ENCODE data around the gene PTBP3. TPM values are rescaled to one million over a fixed set of nuclear protein-coding genes. Genes with fewer than 3 reads are reported as not detected.

The PTBP3 gene, protein sequence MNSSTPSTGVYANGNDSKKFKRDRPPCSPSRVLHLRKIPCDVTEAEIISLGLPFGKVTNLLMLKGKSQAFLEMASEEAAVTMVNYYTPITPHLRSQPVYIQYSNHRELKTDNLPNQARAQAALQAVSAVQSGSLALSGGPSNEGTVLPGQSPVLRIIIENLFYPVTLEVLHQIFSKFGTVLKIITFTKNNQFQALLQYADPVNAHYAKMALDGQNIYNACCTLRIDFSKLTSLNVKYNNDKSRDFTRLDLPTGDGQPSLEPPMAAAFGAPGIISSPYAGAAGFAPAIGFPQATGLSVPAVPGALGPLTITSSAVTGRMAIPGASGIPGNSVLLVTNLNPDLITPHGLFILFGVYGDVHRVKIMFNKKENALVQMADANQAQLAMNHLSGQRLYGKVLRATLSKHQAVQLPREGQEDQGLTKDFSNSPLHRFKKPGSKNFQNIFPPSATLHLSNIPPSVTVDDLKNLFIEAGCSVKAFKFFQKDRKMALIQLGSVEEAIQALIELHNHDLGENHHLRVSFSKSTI
- total RNA-seq, result 94.7 and 104 TPM in 2 replicates

- no peaks in the 10 kb centered on the region for H3K9me3 Mint-ChIP-seq
- peaks cover 32% of the 10 kb centered on the region for H3K4me1 Mint-ChIP-seq
- H3K27ac Mint-ChIP-seq, result peak within 1 kb of the TSS; percentile 99
- no peaks in the 10 kb centered on the region for H3K27me3 Mint-ChIP-seq
- peak; percentile 95 for DNase-seq
- peaks cover 5% of the 10 kb centered on the region for H3K36me3 Mint-ChIP-seq (ENCODE audit: low read depth)
- peak within 1 kb of the TSS; percentile 92 for H3K4me3 Mint-ChIP-seq
- intact Hi-C loops (cut with micrococcal nuclease), result loop anchor here (1.0 to 5.0 kb wide), 10 partner anchors 16 to 889 kb away; partner anchors contain the start of genes FKBP15, GNG10, SLC31A1 and SNX30
Measured at GRCh38 chr9:112332977-112333638, at the start of gene PTBP3. Gene PTBP3, minus strand, starts transcription at chr9:112333619. Its CDS starts 35,754 bp downstream, at chr9:112297865.

GRCh38 chr9:112382501-112383364 lies 49.3 kb upstream of the PTBP3 start:
- H3K27ac Mint-ChIP-seq, result no peak overlapping the region
- H3K36me3 Mint-ChIP-seq (ENCODE audit: low read depth), result peaks cover 3% of the 10 kb centered on the region
- H3K27me3 Mint-ChIP-seq, result no peaks in the 10 kb centered on the region
- peaks cover 35% of the 10 kb centered on the region for H3K4me1 Mint-ChIP-seq
- no peak for DNase-seq
- H3K9me3 Mint-ChIP-seq, result no peaks in the 10 kb centered on the region
- intact Hi-C loops (cut with micrococcal nuclease), result no loop called here
- H3K4me3 Mint-ChIP-seq, result no peak overlapping the region

GRCh38 chr9:112382066-112382465 lies 48.6 kb upstream of the PTBP3 start:
- H3K27me3 Mint-ChIP-seq, result no peaks in the 10 kb centered on the region
- no peaks in the 10 kb centered on the region for H3K36me3 Mint-ChIP-seq (ENCODE audit: low read depth)
- peaks cover 42% of the 10 kb centered on the region for H3K4me1 Mint-ChIP-seq
- intact Hi-C loops (cut with micrococcal nuclease), result no loop called here
- DNase-seq, result no peak
- H3K9me3 Mint-ChIP-seq, result no peaks in the 10 kb centered on the region
- H3K4me3 Mint-ChIP-seq, result no peak overlapping the region
- no peak overlapping the region for H3K27ac Mint-ChIP-seq

GRCh38 chr9:112380825-112381221 lies 47.4 kb upstream of the PTBP3 start:
- DNase-seq, result peak; percentile 68
- Mint-ChIP-seq H3K27me3 (no peaks in the 10 kb centered on the region), H3K36me3 (ENCODE audit: low read depth) (no peaks in the 10 kb centered on the region), H3K9me3 (no peaks in the 10 kb centered on the region), H3K27ac (peak overlapping the region; percentile 100), H3K4me3 (peak overlapping the region; percentile 100), H3K4me1 (peaks cover 42% of the 10 kb centered on the region)
- intact Hi-C loops (cut with micrococcal nuclease), result loop anchor here (1.0 kb wide), 2 partner anchors 106 to 485 kb away; partner anchors contain the start of gene UGCG

DNA sequence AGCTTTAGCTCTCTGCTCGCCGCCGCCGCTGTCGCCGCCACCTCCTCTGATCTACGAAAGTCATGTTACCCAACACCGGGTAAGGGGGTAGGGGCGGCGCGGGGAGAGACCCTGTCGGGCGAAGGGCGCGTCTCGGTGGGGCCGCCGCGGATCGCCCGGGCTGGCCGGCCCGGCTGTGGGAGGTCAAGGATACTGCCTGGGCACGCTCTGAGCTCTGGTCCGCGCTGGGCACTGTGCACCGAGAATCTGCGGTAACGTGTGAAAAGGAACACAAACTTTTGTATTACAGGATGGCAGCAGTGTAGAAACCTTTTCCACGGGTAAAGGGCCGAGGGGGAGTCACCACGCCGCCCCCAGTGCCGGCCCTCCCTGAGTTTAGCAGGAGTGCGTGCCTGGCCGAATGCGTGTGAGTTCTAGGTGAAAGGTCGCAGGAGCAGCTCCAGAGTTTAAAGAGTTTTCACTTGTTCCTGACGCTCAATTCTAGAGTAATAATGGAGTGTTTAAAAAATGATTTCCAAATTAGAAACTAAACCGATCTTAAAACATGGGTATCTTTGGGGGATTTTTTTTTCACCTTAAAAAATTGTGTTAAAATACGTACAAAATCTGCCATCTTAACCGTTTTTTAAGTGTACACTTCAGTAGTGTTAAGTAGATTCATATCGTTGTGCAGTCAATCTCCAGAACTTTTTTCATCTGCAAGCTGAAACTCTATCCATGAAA lies 46.8 kb upstream of the PTBP3 start, which contains the start of gene HSDL2:
HSDL2 (plus strand) TSS at position 7 of the 723 bp plus-strand sequence; CDS start at position 63, 56 bp downstream.
- peak within 1 kb of the TSS; percentile 100 for H3K27ac Mint-ChIP-seq
- H3K4me3 Mint-ChIP-seq, result peak within 1 kb of the TSS; percentile 100
- H3K27me3 Mint-ChIP-seq, result no peaks in the 10 kb centered on the region
- H3K9me3 Mint-ChIP-seq, result no peaks in the 10 kb centered on the region
- intact Hi-C loops (cut with micrococcal nuclease), result loop anchor here (1.0 kb wide), 2 partner anchors 107 to 484 kb away; partner anchors contain the start of gene UGCG
- H3K4me1 Mint-ChIP-seq, result peaks cover 42% of the 10 kb centered on the region
- no peak for DNase-seq
- H3K36me3 Mint-ChIP-seq (ENCODE audit: low read depth), result no peaks in the 10 kb centered on the region

- intact Hi-C loops (cut with micrococcal nuclease), result loop anchor here (1.0 to 10.0 kb wide), 8 partner anchors 46 to 895 kb away; partner anchors contain the start of genes ECPAS, FKBP15, INIP and PTBP3
- Mint-ChIP-seq H3K4me1 (peaks cover 42% of the 10 kb centered on the region), H3K4me3 (peak overlapping the region; percentile 100), H3K36me3 (ENCODE audit: low read depth) (no peaks in the 10 kb centered on the region), H3K27ac (peak overlapping the region; percentile 100), H3K27me3 (no peaks in the 10 kb centered on the region), H3K9me3 (no peaks in the 10 kb centered on the region)
- peak; percentile 100 for DNase-seq
Measured at GRCh38 chr9:112379177-112380101, 46.0 kb upstream of the PTBP3 start.

- peak overlapping the region; percentile 100 for H3K4me3 Mint-ChIP-seq
- H3K27me3 Mint-ChIP-seq, result no peaks in the 10 kb centered on the region
- peaks cover under 1% of the 10 kb centered on the region for H3K36me3 Mint-ChIP-seq (ENCODE audit: low read depth)
- no peaks in the 10 kb centered on the region for H3K9me3 Mint-ChIP-seq
- intact Hi-C loops (cut with micrococcal nuclease), result loop anchor here (1.0 to 10.0 kb wide), 6 partner anchors 45 to 894 kb away; partner anchors contain the start of genes ECPAS, FKBP15, INIP and PTBP3
- H3K4me1 Mint-ChIP-seq, result peaks cover 42% of the 10 kb centered on the region
- peak overlapping the region; percentile 100 for H3K27ac Mint-ChIP-seq
- DNase-seq, result peak; percentile 75
Measured at GRCh38 chr9:112378328-112379176, 45.1 kb upstream of the PTBP3 start.

DNA sequence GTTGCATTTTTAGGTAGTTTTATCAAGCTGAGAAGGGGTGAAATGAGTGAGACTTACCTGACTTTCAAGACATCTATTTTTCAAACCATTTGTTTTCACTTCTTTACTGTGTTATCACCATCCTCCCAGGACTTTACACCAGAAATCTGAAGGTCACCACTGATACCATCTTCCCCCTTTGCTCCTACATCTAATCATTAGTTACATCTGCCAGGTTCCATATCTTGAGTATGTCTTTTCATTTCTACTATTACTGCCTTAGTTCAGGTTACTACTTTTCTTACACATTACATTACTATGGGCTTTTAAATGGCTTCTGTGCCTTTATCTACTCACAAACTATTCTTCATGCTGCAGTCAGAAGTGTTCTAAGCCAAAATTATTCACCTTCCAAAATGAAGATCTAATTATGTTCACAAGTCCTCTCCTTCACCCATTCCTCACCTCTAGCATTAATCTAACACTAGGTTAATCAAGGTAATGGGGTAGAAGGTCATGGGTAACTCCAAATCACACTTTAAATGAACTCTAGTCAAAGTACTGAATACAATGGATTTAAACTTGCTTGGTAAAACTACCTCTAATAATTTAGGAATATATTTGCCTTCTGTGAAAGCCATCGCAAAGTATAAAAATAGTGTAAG lies 44.4 kb upstream of the PTBP3 start:
- H3K36me3 Mint-ChIP-seq (ENCODE audit: low read depth), result peaks cover 3% of the 10 kb centered on the region
- no peaks in the 10 kb centered on the region for H3K9me3 Mint-ChIP-seq
- peak overlapping the region; percentile 39 for H3K27ac Mint-ChIP-seq
- intact Hi-C loops (cut with micrococcal nuclease), result loop anchor here (1.0 to 10.0 kb wide), 4 partner anchors 281 to 893 kb away; partner anchors contain the start of genes DNAJC25, ECPAS, FKBP15 and SLC31A1
- no peak for DNase-seq
- peaks cover 41% of the 10 kb centered on the region for H3K4me1 Mint-ChIP-seq
- no peaks in the 10 kb centered on the region for H3K27me3 Mint-ChIP-seq
- peak overlapping the region; percentile 100 for H3K4me3 Mint-ChIP-seq

- Mint-ChIP-seq H3K4me1 (peaks cover 39% of the 10 kb centered on the region), H3K27ac (peak overlapping the region; percentile 57), H3K4me3 (peak overlapping the region; percentile 100), H3K9me3 (no peaks in the 10 kb centered on the region), H3K27me3 (no peaks in the 10 kb centered on the region), H3K36me3 (ENCODE audit: low read depth) (peaks cover 3% of the 10 kb centered on the region)
- peak; percentile 76 for DNase-seq
- intact Hi-C loops (cut with micrococcal nuclease), result loop anchor here (1.0 to 10.0 kb wide), 3 partner anchors 280 to 892 kb away; partner anchors contain the start of genes DNAJC25 and ECPAS
Measured at GRCh38 chr9:112377087-112377486, 43.7 kb upstream of the PTBP3 start.

DNA sequence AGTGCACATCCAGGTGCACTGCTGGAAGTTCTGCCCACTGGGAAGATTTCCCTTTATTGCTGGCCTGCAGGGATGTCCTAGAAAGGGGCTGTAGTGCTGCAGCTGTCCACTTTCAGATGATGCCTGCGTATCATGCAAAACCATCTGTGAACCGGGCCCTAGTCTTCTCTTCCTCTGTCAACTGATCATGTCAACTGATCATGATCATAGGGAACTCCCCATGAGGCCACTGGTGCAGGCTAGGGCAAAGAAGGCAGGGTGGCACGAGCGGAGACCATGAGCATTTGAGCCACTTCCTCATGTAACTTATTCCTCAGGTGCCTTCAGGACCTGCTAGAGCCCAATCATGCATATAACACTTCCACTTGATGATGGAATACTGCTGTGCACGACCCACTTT lies 41.9 kb upstream of the PTBP3 start:
- no peak for DNase-seq
- no peaks in the 10 kb centered on the region for H3K27me3 Mint-ChIP-seq
- intact Hi-C loops (cut with micrococcal nuclease), result loop anchor here (5.0 to 10.0 kb wide), 2 partner anchors 278 to 891 kb away; partner anchors contain the start of gene ECPAS
- no peaks in the 10 kb centered on the region for H3K9me3 Mint-ChIP-seq
- no peak overlapping the region for H3K27ac Mint-ChIP-seq
- peaks cover 3% of the 10 kb centered on the region for H3K36me3 Mint-ChIP-seq (ENCODE audit: low read depth)
- peaks cover 28% of the 10 kb centered on the region for H3K4me1 Mint-ChIP-seq
- no peak overlapping the region for H3K4me3 Mint-ChIP-seq
